ENCODE measurements around the gene CYTH3. TPM values are rescaled to one million over a fixed set of nuclear protein-coding genes. Genes with fewer than 3 reads are reported as not detected.

The CYTH3 gene
- total RNA-seq, 2 donors from 2014 or later = 83.8 to 89.4 TPM

GRCh38 chr7:6165075-6165474, 107.3 kb downstream of the CYTH3 start:
- no peaks in the 10 kb centered on the region for H3K9me3 ChIP-seq
- no peak overlapping the region for H3K27ac ChIP-seq
- H3K27me3 ChIP-seq (replicated peaks; ENCODE audit: insufficient read depth) = no peaks in the 10 kb centered on the region
- ATAC-seq (ENCODE audit: insufficient number of reproducible peaks, low FRiP score, low read depth) (no peak), DNase-seq (ENCODE audit: low spot score) (no peak)
- H3K4me3 ChIP-seq = no peak overlapping the region
- H3K36me3 ChIP-seq = peaks cover 17% of the 10 kb centered on the region
- TF ChIP-seq, protein P1, sequence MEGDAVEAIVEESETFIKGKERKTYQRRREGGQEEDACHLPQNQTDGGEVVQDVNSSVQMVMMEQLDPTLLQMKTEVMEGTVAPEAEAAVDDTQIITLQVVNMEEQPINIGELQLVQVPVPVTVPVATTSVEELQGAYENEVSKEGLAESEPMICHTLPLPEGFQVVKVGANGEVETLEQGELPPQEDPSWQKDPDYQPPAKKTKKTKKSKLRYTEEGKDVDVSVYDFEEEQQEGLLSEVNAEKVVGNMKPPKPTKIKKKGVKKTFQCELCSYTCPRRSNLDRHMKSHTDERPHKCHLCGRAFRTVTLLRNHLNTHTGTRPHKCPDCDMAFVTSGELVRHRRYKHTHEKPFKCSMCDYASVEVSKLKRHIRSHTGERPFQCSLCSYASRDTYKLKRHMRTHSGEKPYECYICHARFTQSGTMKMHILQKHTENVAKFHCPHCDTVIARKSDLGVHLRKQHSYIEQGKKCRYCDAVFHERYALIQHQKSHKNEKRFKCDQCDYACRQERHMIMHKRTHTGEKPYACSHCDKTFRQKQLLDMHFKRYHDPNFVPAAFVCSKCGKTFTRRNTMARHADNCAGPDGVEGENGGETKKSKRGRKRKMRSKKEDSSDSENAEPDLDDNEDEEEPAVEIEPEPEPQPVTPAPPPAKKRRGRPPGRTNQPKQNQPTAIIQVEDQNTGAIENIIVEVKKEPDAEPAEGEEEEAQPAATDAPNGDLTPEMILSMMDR (IDR thresholded peaks at IDR 0.05) = no peak
- H3K4me1 ChIP-seq (ENCODE audit: control insufficient read depth in 1 of 2, low read depth in 2 of 2) = peaks cover 18 to 48% of the 10 kb centered on the region in 2 donors

- Histone ChIP-seq H3K27ac (peak overlapping the region in 1 of 2 donors; percentile 87), H3K4me3 (no peak overlapping the region), H3K36me3 (peaks cover 11% of the 10 kb centered on the region), H3K9me3 (no peaks in the 10 kb centered on the region), H3K4me1 (ENCODE audit: control insufficient read depth in 1 of 2, low read depth in 2 of 2) (peaks cover 18 to 53% of the 10 kb centered on the region in 2 donors), H3K27me3 (replicated peaks; ENCODE audit: insufficient read depth) (no peaks in the 10 kb centered on the region)
- ATAC-seq (ENCODE audit: insufficient number of reproducible peaks, low FRiP score, low read depth) (no peak), DNase-seq (ENCODE audit: low spot score) (no peak)
- TF ChIP-seq, protein P1 (IDR thresholded peaks at IDR 0.05) = no peak
Measured at GRCh38 chr7:6164491-6164890, 107.9 kb downstream of the CYTH3 start.

DNA sequence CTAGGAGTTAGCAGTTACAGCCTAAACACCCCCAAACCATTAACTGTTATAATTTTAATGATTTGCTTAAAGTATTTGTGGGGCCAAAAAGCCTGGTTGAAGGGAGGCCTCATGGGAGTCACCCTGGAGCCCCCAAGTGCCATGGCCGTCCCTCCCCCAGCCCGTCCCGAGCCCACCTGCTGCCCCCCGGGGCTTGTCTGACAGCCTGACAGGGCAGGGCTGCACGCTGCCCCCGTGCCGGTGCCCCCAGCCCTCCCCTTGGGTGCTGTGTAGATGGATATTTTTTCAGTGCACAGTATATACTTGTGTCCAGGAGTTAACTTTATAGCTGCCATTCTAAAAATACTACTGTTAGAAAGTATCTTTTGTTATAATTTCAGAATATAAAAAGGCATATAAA, 108.4 kb downstream of the CYTH3 start:
- TF ChIP-seq, protein P1 (IDR thresholded peaks at IDR 0.05) = no peak
- H3K9me3 ChIP-seq = no peaks in the 10 kb centered on the region
- H3K4me1 ChIP-seq (ENCODE audit: control insufficient read depth in 1 of 2, low read depth in 2 of 2) = peaks cover 18 to 54% of the 10 kb centered on the region in 2 donors
- ATAC-seq (ENCODE audit: insufficient number of reproducible peaks, low FRiP score, low read depth) = no peak
- peak overlapping the region; percentile 87 to 94 for H3K27ac ChIP-seq
- H3K4me3 ChIP-seq = no peak overlapping the region
- no peak for DNase-seq (ENCODE audit: low spot score)
- H3K36me3 ChIP-seq = peaks cover 10% of the 10 kb centered on the region
- H3K27me3 ChIP-seq (replicated peaks; ENCODE audit: insufficient read depth) = no peaks in the 10 kb centered on the region

- H3K9me3 ChIP-seq = no peaks in the 10 kb centered on the region
- peak overlapping the region; percentile 87 to 94 for H3K27ac ChIP-seq
- peaks cover 12% of the 10 kb centered on the region for H3K36me3 ChIP-seq
- H3K27me3 ChIP-seq (replicated peaks; ENCODE audit: insufficient read depth) = no peaks in the 10 kb centered on the region
- H3K4me3 ChIP-seq = no peak overlapping the region
- ATAC-seq (ENCODE audit: insufficient number of reproducible peaks, low FRiP score, low read depth) (no peak), DNase-seq (ENCODE audit: low spot score) (no peak)
- H3K4me1 ChIP-seq (ENCODE audit: control insufficient read depth in 1 of 2, low read depth in 2 of 2) = peaks cover 18 to 51% of the 10 kb centered on the region in 2 donors
- TF ChIP-seq, protein P1 (IDR thresholded peaks at IDR 0.05) = no peak
Measured at GRCh38 chr7:6163402-6163801, 109.0 kb downstream of the CYTH3 start.

- peaks cover 18% of the 10 kb centered on the region for H3K36me3 ChIP-seq
- H3K4me3 ChIP-seq = peak overlapping the region; percentile 11
Measured at GRCh38 chr7:6162650-6163366, 109.6 kb downstream of the CYTH3 start.

More at GRCh38 chr7:6162650-6163366, 109.6 kb downstream of the CYTH3 start:
- H3K4me1 ChIP-seq (ENCODE audit: control insufficient read depth in 1 of 2, low read depth in 2 of 2) = peaks cover 18 to 46% of the 10 kb centered on the region in 2 donors
- TF ChIP-seq, protein P1 (IDR thresholded peaks at IDR 0.05) = no peak
- peak overlapping the region; percentile 87 to 94 for H3K27ac ChIP-seq
- H3K27me3 ChIP-seq (replicated peaks; ENCODE audit: insufficient read depth) = no peaks in the 10 kb centered on the region
- H3K9me3 ChIP-seq = no peaks in the 10 kb centered on the region
- DNase-seq (ENCODE audit: low spot score) (no peak), ATAC-seq (ENCODE audit: insufficient number of reproducible peaks, low FRiP score, low read depth) (no peak)

All from thoracic aorta (tissue), 2 donors.